OCI-LY7 (cell line): Measurements from ENCODE around the gene DRAM1. TPM values are rescaled to one million over a fixed set of nuclear protein-coding genes. Genes with fewer than 3 reads are reported as not detected.

Experiments used
- BruUV-seq: library from RNA; stranded (reverse); fragments of 400-500 nt; replicated peaks from 2 replicates; lab custom pipeline; 2021; lab: Mats Ljungman, UMichigan
- CTCF ChIA-PET: fragments of 300-600 bp; sonication (Branson Sonifier 250); formaldehyde crosslinking; loops from one replicate; lab custom pipeline; 2022; ENCODE audit warnings: antibody characterized with exemption; ENCODE audit not compliant: unreplicated experiment; lab: Charles Lee
- POLR2A ChIA-PET: fragments of 300-600 bp; sonication (Branson Sonifier 250); formaldehyde crosslinking; loops from one replicate; lab custom pipeline; 2022; ENCODE audit warnings: antibody characterized with exemption; lab: Charles Lee
- DNase-seq: peaks from one replicate; pipeline ENCODE4 v3.0.0-alpha.2; 2015; ENCODE audit warnings: low spot score
- H2AFZ ChIP-seq: fragments of 200-600 bp; sonication (generic), shearing (Covaris generic); 2 replicates; pipeline ENCODE4 v1.6.1; 2014; ENCODE audit warnings: mild to moderate bottlenecking, antibody characterized with exemption, low read length, moderate library complexity
- H3K27ac ChIP-seq: fragments of 200-600 bp; sonication (generic); 2 replicates; pipeline ENCODE4 v1.5.1; 2014; ENCODE audit warnings: mixed run types, low read depth, mild to moderate bottlenecking, moderate library complexity, low read length, inconsistent platforms; ENCODE audit not compliant: poor library complexity, severe bottlenecking
- H3K36me3 ChIP-seq: fragments of 200-600 bp; sonication (generic); 2 replicates; pipeline ENCODE4 v1.6.1; 2014; ENCODE audit warnings: mild to moderate bottlenecking, antibody characterized with exemption, low read length, moderate library complexity, mixed read lengths; ENCODE audit not compliant: insufficient read depth
- H3K4me1 ChIP-seq: fragments of 200-600 bp; sonication (generic); 2 replicates; pipeline ENCODE4 v1.5.1; 2014; ENCODE audit warnings: mild to moderate bottlenecking, low read length; ENCODE audit not compliant: insufficient read depth, poor library complexity, severe bottlenecking
- H3K4me2 ChIP-seq: fragments of 200-600 bp; sonication (generic); 2 replicates; pipeline ENCODE4 v1.6.1; 2014; ENCODE audit warnings: mild to moderate bottlenecking, low read length
- H3K4me3 ChIP-seq: fragments of 200-600 bp; sonication (generic); 2 replicates; pipeline ENCODE4 v1.5.1; 2014; ENCODE audit warnings: mild to moderate bottlenecking, low read depth, low read length; ENCODE audit not compliant: poor library complexity, severe bottlenecking
- H3K79me2 ChIP-seq: fragments of 200-600 bp; sonication (generic); 2 replicates; pipeline ENCODE4 v1.6.1; 2016; ENCODE audit warnings: low read depth, mild to moderate bottlenecking, low read length, moderate library complexity, mixed read lengths; ENCODE audit not compliant: insufficient read depth
- H3K9me2 ChIP-seq: fragments of 200-600 bp; sonication (generic); 2 replicates; pipeline ENCODE4 v1.6.1; 2016; ENCODE audit warnings: mild to moderate bottlenecking, low read length, mixed read lengths; ENCODE audit not compliant: insufficient read depth
- H3K9me3 ChIP-seq: fragments of 200-600 bp; sonication (generic); 2 replicates; pipeline ENCODE4 v1.6.1; 2014; ENCODE audit warnings: mild to moderate bottlenecking, mixed run types, low read length, mixed read lengths
- H4K20me1 ChIP-seq: fragments of 200-600 bp; sonication (generic); 2 replicates; pipeline ENCODE4 v1.6.1; 2014; ENCODE audit warnings: mild to moderate bottlenecking, antibody characterized with exemption, low read length, moderate library complexity, mixed read lengths; ENCODE audit not compliant: insufficient read depth
- CTCF ChIP-seq: fragments of 200-600 bp; sonication (generic); conservative IDR thresholded peaks from 2 replicates; pipeline ENCODE4 v1.5.1; 2014; ENCODE audit warnings: mild to moderate bottlenecking, antibody characterized with exemption, low read length, moderate library complexity, mixed read lengths
- EZH2phosphoT487 ChIP-seq: fragments of 200-600 bp; sonication (generic); IDR thresholded peaks from 2 replicates; pipeline ENCODE4 v1.6.1; 2018; ENCODE audit warnings: low read depth, borderline replicate concordance, mild to moderate bottlenecking, mixed run types, antibody characterized with exemption, low read length, moderate library complexity, mixed read lengths
- intact Hi-C: fragments of 100-400 bp; cut with micrococcal nuclease; formaldehyde crosslinking; loops from one replicate; pipeline ENCODE4 v1.10.0; 2022; ENCODE audit not compliant: unreplicated experiment
- total RNA-seq, 2 experiments: library from RNA; depleted of rRNA in 1 of 2; stranded (reverse); fragments of >200 nt in 1 of 2; shearing (Covaris generic) in 1 of 2; gene quantifications; 2 replicates each; pipeline ENCODE4 v1.2.3, GENCODE V29; 2014 to 2022

The DRAM1 gene
- total RNA-seq, 2 experiments from 2014 or later: not detected

GRCh38 chr12:101839324-101840283, 37.8 kb upstream of the DRAM1 start:
- H3K79me2 ChIP-seq: no peaks in the 10 kb centered on the region
- H4K20me1 ChIP-seq: no peaks in the 10 kb centered on the region
- CTCF ChIA-PET: interaction anchor here (0.7 to 2.0 kb wide), 4 partner anchors 8 to 66 kb away, joined by 3 to 7 read pairs (median 4); partner anchors contain the start of gene GNPTAB
- intact Hi-C loops: loop anchor here (1.0 to 5.0 kb wide), 4 partner anchors 66 to 425 kb away; no protein-coding TSS in a partner anchor
- peak; percentile 75 for DNase-seq
- H3K36me3 ChIP-seq: no peaks in the 10 kb centered on the region
- no peak overlapping the region for H3K4me3 ChIP-seq
- POLR2A ChIA-PET: interaction anchor here (0.6 to 3.5 kb wide), 15 partner anchors 10 to 434 kb away, joined by 3 to 24 read pairs (median 4); partner anchors contain the start of gene GNPTAB
- TF ChIP-seq EZH2phosphoT487: no peak
- peak; percentile 93 for TF ChIP-seq CTCF
- H3K27ac ChIP-seq: peak overlapping the region; percentile 43
- peaks cover 28% of the 10 kb centered on the region for H3K4me1 ChIP-seq
- H2AFZ ChIP-seq: peak overlapping the region; percentile 70; the same call in 1 of the 2 replicates
- H3K9me2 ChIP-seq: no peaks in the 10 kb centered on the region
- no peaks in the 10 kb centered on the region for H3K9me3 ChIP-seq
- no TSS peak for BruUV-seq
- peak overlapping the region; percentile 74 for H3K4me2 ChIP-seq

GRCh38 chr12:101841069-101841468, 36.3 kb upstream of the DRAM1 start:
- no peak for DNase-seq
- no TSS peak for BruUV-seq
- Histone ChIP-seq H3K4me2 (no peak overlapping the region), H3K4me1 (peaks cover 28% of the 10 kb centered on the region), H4K20me1 (no peaks in the 10 kb centered on the region), H3K9me2 (no peaks in the 10 kb centered on the region), H3K79me2 (no peaks in the 10 kb centered on the region), H2AFZ (no peak overlapping the region), H3K36me3 (no peaks in the 10 kb centered on the region), H3K9me3 (no peaks in the 10 kb centered on the region), H3K27ac (no peak overlapping the region), H3K4me3 (no peak overlapping the region)
- CTCF ChIA-PET: interaction anchor here (0.7 to 2.0 kb wide), 2 partner anchors 68 to 147 kb away, joined by 4 to 7 read pairs; no protein-coding TSS in a partner anchor
- intact Hi-C loops: no loop called here
- TF ChIP-seq CTCF: no peak
- no peak for TF ChIP-seq EZH2phosphoT487
- POLR2A ChIA-PET: interaction anchor here (0.6 to 3.5 kb wide), 4 partner anchors 8 to 94 kb away, joined by 3 to 24 read pairs (median 14); partner anchors contain the start of gene GNPTAB
